ENCODE measurements around the gene GPC1. TPM values are rescaled to one million over a fixed set of nuclear protein-coding genes. Genes with fewer than 3 reads are reported as not detected.
A peak's percentile ranks its signal among the peaks of the same experiment; 100 is the strongest.

GPC1 gene
- total and polyA plus RNA-seq, 12 donors, result 104 to 287 (median 181) TPM

DNA sequence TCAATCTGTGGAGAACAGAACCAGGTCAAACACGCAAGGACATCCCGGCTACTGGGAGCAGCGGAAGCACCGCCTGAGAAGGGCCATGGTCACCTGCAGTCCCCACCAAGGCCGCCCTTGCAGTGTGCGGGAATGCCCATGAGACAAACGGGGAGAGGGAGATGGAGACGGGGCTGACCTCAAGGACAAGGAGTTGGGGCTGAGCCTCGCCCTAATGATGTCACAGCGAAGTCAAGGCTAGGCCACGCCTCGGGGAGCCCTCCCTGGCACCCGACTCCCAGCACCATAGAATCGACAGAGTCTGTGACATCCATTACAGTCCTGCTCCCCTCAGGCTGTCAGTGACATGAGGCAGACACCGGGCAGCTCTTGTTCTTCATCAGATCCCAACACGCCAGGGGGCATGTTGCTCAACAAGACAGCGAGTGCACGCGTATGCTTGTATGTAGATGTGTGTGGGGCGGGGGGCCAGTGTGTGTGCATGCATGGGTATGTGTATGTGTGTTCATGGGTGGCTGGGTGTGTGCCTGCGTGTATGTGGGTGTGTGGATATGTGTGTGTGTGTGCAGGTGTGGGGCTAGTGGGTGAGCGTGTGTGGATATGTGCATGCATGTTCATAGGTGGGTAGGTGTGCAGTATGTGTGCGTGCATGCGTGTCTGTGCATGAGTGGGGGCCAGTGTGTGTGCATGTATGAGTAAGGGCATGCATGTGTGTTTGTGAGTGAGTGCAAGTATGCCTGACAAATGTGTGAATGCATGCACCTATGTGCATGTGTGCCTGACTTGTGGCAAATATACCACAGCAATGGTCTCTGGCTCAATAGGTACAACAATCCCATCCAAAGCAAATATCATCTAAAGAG, 65.3 kb downstream of the GPC1 start:
- H3K27me3 ChIP-seq, result no peaks in the 10 kb centered on the region
- H3K27ac ChIP-seq, result no peak overlapping the region
- no peaks in the 10 kb centered on the region for H3K4me1 ChIP-seq
- WGBS, 2 donors, result 93 to 94% methylated on average over 24 of the region's 24 CpGs
- H3K36me3 ChIP-seq, result peaks cover 0 to 47% (median 0%) of the 10 kb centered on the region in 9 donors
- no peaks in the 10 kb centered on the region for H3K9me3 ChIP-seq
- no peak overlapping the region for H3K4me3 ChIP-seq
- ATAC-seq, result peak in 1 of 8 donors; percentile 9
- TF ChIP-seq, protein P1, sequence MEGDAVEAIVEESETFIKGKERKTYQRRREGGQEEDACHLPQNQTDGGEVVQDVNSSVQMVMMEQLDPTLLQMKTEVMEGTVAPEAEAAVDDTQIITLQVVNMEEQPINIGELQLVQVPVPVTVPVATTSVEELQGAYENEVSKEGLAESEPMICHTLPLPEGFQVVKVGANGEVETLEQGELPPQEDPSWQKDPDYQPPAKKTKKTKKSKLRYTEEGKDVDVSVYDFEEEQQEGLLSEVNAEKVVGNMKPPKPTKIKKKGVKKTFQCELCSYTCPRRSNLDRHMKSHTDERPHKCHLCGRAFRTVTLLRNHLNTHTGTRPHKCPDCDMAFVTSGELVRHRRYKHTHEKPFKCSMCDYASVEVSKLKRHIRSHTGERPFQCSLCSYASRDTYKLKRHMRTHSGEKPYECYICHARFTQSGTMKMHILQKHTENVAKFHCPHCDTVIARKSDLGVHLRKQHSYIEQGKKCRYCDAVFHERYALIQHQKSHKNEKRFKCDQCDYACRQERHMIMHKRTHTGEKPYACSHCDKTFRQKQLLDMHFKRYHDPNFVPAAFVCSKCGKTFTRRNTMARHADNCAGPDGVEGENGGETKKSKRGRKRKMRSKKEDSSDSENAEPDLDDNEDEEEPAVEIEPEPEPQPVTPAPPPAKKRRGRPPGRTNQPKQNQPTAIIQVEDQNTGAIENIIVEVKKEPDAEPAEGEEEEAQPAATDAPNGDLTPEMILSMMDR (IDR thresholded peaks at IDR 0.05), result no peak
- no peak for DNase-seq
- intact Hi-C loops (cut with DNase I), result loop anchor here in 1 of 10 donors (10.0 kb wide), 1 partner anchor 214 kb away; no protein-coding TSS in a partner anchor

DNA sequence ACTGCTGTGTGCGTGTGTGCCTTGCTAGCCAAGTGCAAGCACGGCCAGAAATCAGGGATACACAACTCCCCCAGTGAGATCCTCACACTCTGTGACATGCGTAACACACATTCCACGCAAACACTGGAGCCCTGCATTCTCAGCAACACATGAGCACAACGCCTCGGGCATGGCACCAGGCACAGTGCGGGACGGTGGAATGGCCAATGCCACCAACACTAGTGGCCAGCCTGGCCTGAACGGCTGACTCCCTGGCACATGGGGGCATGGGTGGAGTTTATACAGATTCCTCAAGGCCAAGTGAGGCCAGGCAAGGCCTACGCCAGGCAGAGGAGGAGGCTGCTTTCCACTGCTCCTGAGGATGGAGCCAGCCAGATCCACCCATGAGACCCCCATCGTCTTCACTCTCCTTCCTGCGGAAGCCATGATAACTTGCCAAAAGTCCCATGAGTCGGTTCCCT, 66.1 kb downstream of the GPC1 start:
- Histone ChIP-seq H3K9me3 (no peaks in the 10 kb centered on the region), H3K4me3 (no peak overlapping the region), H3K36me3 (peaks cover 0 to 45% (median 0%) of the 10 kb centered on the region in 9 donors), H3K27me3 (no peaks in the 10 kb centered on the region), H3K4me1 (no peaks in the 10 kb centered on the region), H3K27ac (no peak overlapping the region)
- DNase-seq, result no peak
- intact Hi-C loops (cut with DNase I), result loop anchor here in 1 of 10 donors (10.0 kb wide), 1 partner anchor 213 kb away; no protein-coding TSS in a partner anchor
- TF ChIP-seq, protein P1 (IDR thresholded peaks at IDR 0.05), result no peak
- no peak for ATAC-seq
- 89 to 95% methylated on average over 13 of the region's 13 CpGs for WGBS, 2 donors

DNA sequence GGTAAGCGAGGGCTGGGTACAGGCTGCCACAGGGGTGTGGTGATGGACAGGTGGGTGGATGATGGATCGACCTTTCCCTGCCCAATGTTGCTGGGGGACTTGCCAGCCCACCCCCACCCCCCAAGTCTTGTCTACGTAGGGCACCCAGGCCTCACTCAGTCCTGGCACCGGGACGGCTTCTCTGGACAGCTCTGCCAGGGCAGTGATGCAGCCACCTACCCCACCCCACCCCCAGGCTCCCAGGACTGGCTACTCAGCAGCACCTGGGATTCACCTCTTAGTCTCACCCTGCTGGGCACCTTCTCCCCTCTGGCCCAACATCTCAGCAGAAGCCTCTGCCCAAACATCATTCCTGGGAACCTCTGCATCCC, 66.6 kb downstream of the GPC1 start:
- Histone ChIP-seq H3K36me3 (peaks cover 0 to 43% (median 0%) of the 10 kb centered on the region in 9 donors), H3K4me1 (no peaks in the 10 kb centered on the region), H3K4me3 (no peak overlapping the region), H3K9me3 (no peaks in the 10 kb centered on the region), H3K27ac (no peak overlapping the region), H3K27me3 (no peaks in the 10 kb centered on the region)
- intact Hi-C loops (cut with DNase I), result loop anchor here in 1 of 10 donors (10.0 kb wide), 1 partner anchor 213 kb away; no protein-coding TSS in a partner anchor
- ATAC-seq, result no peak
- DNase-seq, result no peak
- TF ChIP-seq, protein P1 (IDR thresholded peaks at IDR 0.05), result no peak
- WGBS, 2 donors, result 90 to 94% methylated on average over 5 of the region's 5 CpGs

DNA sequence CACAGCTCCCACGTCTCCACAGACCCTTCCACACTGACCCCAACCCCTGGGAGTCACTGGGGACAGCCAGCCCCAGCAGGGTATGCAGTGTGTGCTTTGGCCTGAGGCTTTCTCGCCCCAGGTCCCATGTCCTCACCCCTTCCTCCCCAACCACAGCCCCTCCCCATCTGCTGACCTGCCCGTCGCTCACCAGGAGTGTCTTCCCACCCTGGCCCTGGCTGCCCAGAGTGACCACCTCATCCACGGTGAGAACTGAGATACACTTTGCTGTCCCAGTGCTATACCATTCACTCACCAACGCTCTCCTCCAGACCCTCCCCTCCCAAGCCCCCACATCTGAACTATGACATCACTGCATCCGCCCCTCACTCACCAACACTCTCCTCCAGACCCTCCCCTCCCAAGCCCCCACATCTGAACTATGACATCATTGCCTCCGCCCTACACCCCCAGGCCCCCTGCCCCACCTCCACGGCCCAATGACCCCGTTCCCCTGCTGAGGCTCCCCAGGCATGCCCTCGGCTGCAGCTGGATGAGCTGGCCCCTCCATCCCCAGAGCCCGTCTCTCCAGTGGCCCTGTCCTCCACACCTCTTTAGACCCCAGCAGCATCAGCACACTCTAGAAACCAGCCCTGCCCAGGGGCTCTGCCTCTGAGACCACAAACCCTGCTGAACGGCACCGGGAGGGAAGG, 67.1 kb downstream of the GPC1 start:
- TF ChIP-seq, protein P1 (IDR thresholded peaks at IDR 0.05), result no peak
- intact Hi-C loops (cut with DNase I), result loop anchor here in 1 of 10 donors (10.0 kb wide), 1 partner anchor 212 kb away; no protein-coding TSS in a partner anchor
- Histone ChIP-seq H3K4me3 (no peak overlapping the region), H3K9me3 (no peaks in the 10 kb centered on the region), H3K36me3 (peaks cover 0 to 38% (median 0%) of the 10 kb centered on the region in 9 donors), H3K27me3 (no peaks in the 10 kb centered on the region), H3K27ac (no peak overlapping the region), H3K4me1 (no peaks in the 10 kb centered on the region)
- WGBS, 2 donors, result 87% methylated on average over 14 of the region's 14 CpGs
- no peak for DNase-seq
- ATAC-seq, result no peak

Data from heart right ventricle (tissue), 16 donors.